CD8-positive, alpha-beta memory T cell (primary cell): ENCODE measurements around the gene CHST15. TPM values are rescaled to one million over a fixed set of nuclear protein-coding genes. Genes with fewer than 3 reads are reported as not detected.

Experiments used
- polyA plus RNA-seq: library from polyadenylated mRNA; unstranded; fragments of 300-500 nt; fragmentation: Illumina TruSeq; gene quantifications from one replicate; pipeline ENCODE4 v1.2.3, GENCODE V29; 2021
- total RNA-seq, 2 experiments: library from RNA; stranded (reverse); gene quantifications; one replicate each; pipeline ENCODE4 v1.2.3, GENCODE V29; 2021

CHST15 gene
- total and polyA plus RNA-seq, 3 experiments from 2014 or later, result 0.18 to 0.24 TPM; not detected in 1

Other genes starting within 250 kb of the CHST15 start
- not detected for gene CPXM2, start 201.8 kb downstream of the CHST15 start, total RNA-seq
- not detected for gene CPXM2, start 201.8 kb downstream of the CHST15 start, polyA plus RNA-seq